ENCODE results near the gene UHRF1. TPM values are rescaled to one million over a fixed set of nuclear protein-coding genes. Genes with fewer than 3 reads are reported as not detected.

Gene UHRF1
- total RNA-seq, 1 experiment from 2014 or later, result 109 TPM

DNA sequence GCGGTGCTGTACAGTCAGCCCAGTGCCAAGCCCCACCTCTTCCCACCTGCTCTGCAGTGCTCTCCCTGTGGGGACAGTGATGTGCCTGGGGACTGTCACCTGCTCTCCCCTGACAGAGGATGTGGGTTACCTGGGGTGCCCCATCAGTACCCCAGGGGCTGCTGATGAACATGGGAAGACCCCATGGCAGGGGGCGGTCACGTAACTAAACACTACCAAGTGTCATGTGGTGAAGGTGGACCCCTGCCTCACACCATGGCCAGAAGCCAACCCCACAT, 72.3 kb downstream of the UHRF1 start:
- no peak for ATAC-seq
- Histone ChIP-seq H3K79me2 (ENCODE audit: insufficient read depth, low read length) (peaks cover 27% of the 10 kb centered on the region), H3K4me2 (ENCODE audit: low read length) (no peak overlapping the region), H3K36me3 (ENCODE audit: control insufficient read depth in 1 of 2, insufficient read depth in 2 of 2, low read length in 2 of 2) (0 out of 4 replicates have a peak, but pooled peaks cover 0 to 2% of the 10 kb centered on the region in 2 experiments), H3K4me3 (replicated peaks in 1 of 2; ENCODE audit: low read depth in 1 of 2, low read length in 2 of 2) (no peak overlapping the region), H3K9ac (ENCODE audit: low read length) (no peak overlapping the region), H2AFZ (ENCODE audit: low read depth, low read length, poor library complexity, severe bottlenecking) (no peak overlapping the region), H3K27ac (ENCODE audit: low read depth, low read length) (no peak overlapping the region), H3K9me2 (ENCODE audit: insufficient read depth) (no peaks in the 10 kb centered on the region), H3K9me3 (ENCODE audit: control insufficient read depth in 1 of 2, insufficient read depth in 1 of 2, low read depth in 1 of 2, low read length in 2 of 2) (no peaks in the 10 kb centered on the region), H4K20me1 (ENCODE audit: insufficient read depth) (no peaks in the 10 kb centered on the region), H3K4me1 (ENCODE audit: control insufficient read depth in 1 of 2, insufficient read depth in 2 of 2, low read length in 2 of 2) (peaks cover 17 to 23% of the 10 kb centered on the region in 2 experiments), H3K27me3 (ENCODE audit: insufficient read depth, low read length) (no peaks in the 10 kb centered on the region)
- ChIA-PET RAD21 (ENCODE audit: low non-redundant PET in 1 of 2, low total read pairs in 2 of 2, uncharacterized antibody in 2 of 2, unreplicated experiment in 2 of 2) (no interaction called here), CTCF (no interaction called here), POLR2A (interaction anchor here (0.9 kb wide), 1 partner anchor 13 kb away, joined by 3 read pairs; no protein-coding TSS in a partner anchor)
- TF ChIP-seq POLR2A (IDR thresholded peaks at IDR 0.05; ENCODE audit: borderline replicate concordance, extremely low read depth, insufficient read depth, insufficient read length) (no peak), ZNF274 (IDR thresholded peaks at IDR 0.05; ENCODE audit: low read depth, low read length) (no peak), SRF (IDR thresholded peaks at IDR 0.05; ENCODE audit: low read depth) (no peak), EZH2 (IDR thresholded peaks at IDR 0.05) (no peak), RAD21 (IDR thresholded peaks at IDR 0.05; ENCODE audit: low read depth) (no peak), EGR1 (IDR thresholded peaks at IDR 0.05; ENCODE audit: low read depth) (no peak), SIN3A (IDR thresholded peaks at IDR 0.05; ENCODE audit: low read depth) (no peak)
- TF ChIP-seq, protein P1, sequence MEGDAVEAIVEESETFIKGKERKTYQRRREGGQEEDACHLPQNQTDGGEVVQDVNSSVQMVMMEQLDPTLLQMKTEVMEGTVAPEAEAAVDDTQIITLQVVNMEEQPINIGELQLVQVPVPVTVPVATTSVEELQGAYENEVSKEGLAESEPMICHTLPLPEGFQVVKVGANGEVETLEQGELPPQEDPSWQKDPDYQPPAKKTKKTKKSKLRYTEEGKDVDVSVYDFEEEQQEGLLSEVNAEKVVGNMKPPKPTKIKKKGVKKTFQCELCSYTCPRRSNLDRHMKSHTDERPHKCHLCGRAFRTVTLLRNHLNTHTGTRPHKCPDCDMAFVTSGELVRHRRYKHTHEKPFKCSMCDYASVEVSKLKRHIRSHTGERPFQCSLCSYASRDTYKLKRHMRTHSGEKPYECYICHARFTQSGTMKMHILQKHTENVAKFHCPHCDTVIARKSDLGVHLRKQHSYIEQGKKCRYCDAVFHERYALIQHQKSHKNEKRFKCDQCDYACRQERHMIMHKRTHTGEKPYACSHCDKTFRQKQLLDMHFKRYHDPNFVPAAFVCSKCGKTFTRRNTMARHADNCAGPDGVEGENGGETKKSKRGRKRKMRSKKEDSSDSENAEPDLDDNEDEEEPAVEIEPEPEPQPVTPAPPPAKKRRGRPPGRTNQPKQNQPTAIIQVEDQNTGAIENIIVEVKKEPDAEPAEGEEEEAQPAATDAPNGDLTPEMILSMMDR (IDR thresholded peaks at IDR 0.05 in 2 of 3, conservative IDR thresholded peaks at IDR 0.05 in 1 of 3; ENCODE audit: borderline replicate concordance in 1 of 3, insufficient read depth in 1 of 3, low read depth in 2 of 3, low read length in 2 of 3), result no peak
- BruUV-seq (replicated peaks), result no TSS peak
- DNase-seq (ENCODE audit: low read depth, low spot score), result no peak
- intact Hi-C loops (cut with micrococcal nuclease), result no loop called here

DNA sequence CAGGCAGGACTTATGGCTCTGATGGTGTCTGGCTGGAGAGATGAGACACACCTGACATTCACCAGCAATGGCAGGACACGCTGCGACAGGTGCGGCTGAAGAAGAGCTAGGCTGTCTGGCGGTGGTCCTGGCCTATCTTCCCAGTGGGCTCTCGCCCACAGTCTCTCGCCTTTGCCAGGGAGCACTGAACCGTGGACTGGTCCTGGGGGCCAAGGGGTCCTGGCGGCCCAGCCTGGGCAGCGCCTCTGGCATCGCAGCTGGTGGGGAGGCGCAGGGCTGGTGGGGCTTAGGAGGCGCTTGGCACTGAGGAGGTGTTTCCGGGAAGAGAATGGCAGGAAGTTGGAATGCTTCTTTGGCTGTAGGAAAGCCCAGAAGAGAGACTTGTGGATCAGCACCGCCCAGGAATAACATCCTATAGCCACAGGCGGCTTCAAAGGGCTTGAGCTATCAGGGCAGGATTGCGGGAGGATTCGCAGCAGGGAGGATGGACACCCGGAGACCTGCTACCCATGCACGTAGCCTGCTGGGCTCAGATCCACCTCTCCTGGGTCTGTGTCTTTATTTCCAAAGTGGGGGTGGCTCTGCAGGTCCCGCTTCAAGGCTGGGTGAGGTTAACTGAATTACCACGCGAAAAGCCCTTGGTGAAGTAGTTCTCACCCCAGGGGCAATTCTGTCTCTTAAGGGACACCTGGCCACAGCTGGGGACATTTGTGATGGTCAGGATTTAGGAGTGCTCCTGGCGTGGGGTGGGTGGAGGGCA, 74.2 kb downstream of the UHRF1 start:
- H3K4me1 ChIP-seq (ENCODE audit: control insufficient read depth in 1 of 2, insufficient read depth in 2 of 2, low read length in 2 of 2), result peaks cover 2 to 6% of the 10 kb centered on the region in 2 experiments
- ChIA-PET POLR2A (no interaction called here), RAD21 (ENCODE audit: low non-redundant PET in 1 of 2, low total read pairs in 2 of 2, uncharacterized antibody in 2 of 2, unreplicated experiment in 2 of 2) (no interaction called here), CTCF (no interaction called here)
- DNase-seq (ENCODE audit: low read depth, low spot score) (no peak), ATAC-seq (no peak)
- H3K36me3 ChIP-seq (ENCODE audit: control insufficient read depth in 1 of 2, insufficient read depth in 2 of 2, low read length in 2 of 2), result no peaks in the 10 kb centered on the region
- no peak overlapping the region for H3K9ac ChIP-seq (ENCODE audit: low read length)
- H3K27me3 ChIP-seq (ENCODE audit: insufficient read depth, low read length), result no peaks in the 10 kb centered on the region
- H4K20me1 ChIP-seq (ENCODE audit: insufficient read depth), result no peaks in the 10 kb centered on the region
- H3K4me2 ChIP-seq (ENCODE audit: low read length), result no peak overlapping the region
- H3K79me2 ChIP-seq (ENCODE audit: insufficient read depth, low read length), result peaks cover 28% of the 10 kb centered on the region
- intact Hi-C loops (cut with micrococcal nuclease), result no loop called here
- no peak overlapping the region for H3K4me3 ChIP-seq (replicated peaks in 1 of 2; ENCODE audit: low read depth in 1 of 2, low read length in 2 of 2)
- H3K9me2 ChIP-seq (ENCODE audit: insufficient read depth), result no peaks in the 10 kb centered on the region
- H3K9me3 ChIP-seq (ENCODE audit: control insufficient read depth in 1 of 2, insufficient read depth in 1 of 2, low read depth in 1 of 2, low read length in 2 of 2), result no peaks in the 10 kb centered on the region
- no peak overlapping the region for H2AFZ ChIP-seq (ENCODE audit: low read depth, low read length, poor library complexity, severe bottlenecking)
- H3K27ac ChIP-seq (ENCODE audit: low read depth, low read length), result no peak overlapping the region
- no TSS peak for BruUV-seq (replicated peaks)
- TF ChIP-seq CEBPB (IDR thresholded peaks at IDR 0.05; ENCODE audit: low read depth) (no peak), POLR2AphosphoS5 (IDR thresholded peaks at IDR 0.05; ENCODE audit: low read depth, low read length) (no peak), TCF7L2 (IDR thresholded peaks at IDR 0.05; ENCODE audit: borderline replicate concordance, extremely low read depth, insufficient read depth, insufficient read length) (no peak), SRF (IDR thresholded peaks at IDR 0.05; ENCODE audit: low read depth) (no peak), SIN3A (IDR thresholded peaks at IDR 0.05; ENCODE audit: low read depth) (no peak)
